ENCODE results near the gene CXCL10. TPM values are rescaled to one million over a fixed set of nuclear protein-coding genes. Genes with fewer than 3 reads are reported as not detected.

Gene CXCL10
- total and polyA plus RNA-seq, 9 of the 15 experiments (the other 6 are each of a cell fraction or from before 2014, with no cell fraction given), result 0.06 to 0.18 (median 0.08) TPM; not detected in 6

GRCh38 chr4:76007089-76007862, 16.0 kb downstream of the CXCL10 start, which contains the start of gene CXCL9 (continued):
- TF ChIP-seq TRIM25 (IDR thresholded peaks at IDR 0.05; ENCODE audit: borderline replicate concordance) (no peak), ZNF263 (CRISPR knock-in tag; IDR thresholded peaks at IDR 0.05; ENCODE audit: borderline replicate concordance) (no peak), ZNF589 (CRISPR knock-in tag; IDR thresholded peaks at IDR 0.05; ENCODE audit: low read depth) (no peak), DLX4 (CRISPR knock-in tag; IDR thresholded peaks at IDR 0.05) (no peak), ZNF143 (CRISPR knock-in tag; IDR thresholded peaks at IDR 0.05) (no peak)

- 5% methylated on average over 3 of the region's 3 CpGs for WGBS (ENCODE audit: insufficient coverage, low coverage, missing lambda C conversion rate)
- POLR2A ChIA-PET, result no interaction called here
- in situ Hi-C loops (cut with MboI), result no loop called here
These were observed 19.7 kb downstream of the CXCL10 start for GRCh38 chr4:76003620-76004019.

More at GRCh38 chr4:76003620-76004019, 19.7 kb downstream of the CXCL10 start:
- FAIRE-seq (no peak), DNase-seq (ENCODE audit: extremely low read depth in 1 of 4, low spot score in 3 of 4) (no peak), ATAC-seq (no peak)
- intact Hi-C loops (cut with micrococcal nuclease), result no loop called here
- CTCF ChIA-PET (ENCODE audit: low intra/inter-chr PET ratio), result no interaction called here
- no peak overlapping the region for H3K9ac ChIP-seq (ENCODE audit: insufficient read depth in 1 of 2, low read depth in 2 of 2, low read length in 2 of 2)
- TF ChIP-seq NONO (IDR thresholded peaks at IDR 0.05; ENCODE audit: low read depth in 2 of 2, low read length in 1 of 2) (no peak), CHD4 (IDR thresholded peaks at IDR 0.05; ENCODE audit: insufficient read depth, insufficient replicate concordance, low read depth, low read length, poor library complexity, severe bottlenecking) (no peak), NUFIP1 (IDR thresholded peaks at IDR 0.05; ENCODE audit: partially characterized antibody) (no peak)
- no TSS peak for BruUV-seq (replicated peaks)
- no peak overlapping the region for H3K4me3 ChIP-seq
- no peaks in the 10 kb centered on the region for H3K9me3 ChIP-seq (replicated peaks; ENCODE audit: control insufficient read depth, insufficient read depth, low read depth, low read length)
- H4K20me1 ChIP-seq (replicated peaks; ENCODE audit: control insufficient read depth, insufficient read depth, low read length), result no peaks in the 10 kb centered on the region
- no peak overlapping the region for H3K4me2 ChIP-seq (ENCODE audit: insufficient read depth, low read length)
- H3K36me3 ChIP-seq (ENCODE audit: control insufficient read depth, insufficient read depth, low read length), result no peaks in the 10 kb centered on the region
- H3K79me2 ChIP-seq (ENCODE audit: control insufficient read depth, insufficient read depth, low read length), result no peaks in the 10 kb centered on the region
- H3K9me1 ChIP-seq (ENCODE audit: control insufficient read depth, insufficient read depth, low read length), result no peaks in the 10 kb centered on the region
- peaks cover 0 to 5% of the 10 kb centered on the region in 2 experiments; a peak in 2 of 5 replicates for H3K4me1 ChIP-seq (replicated peaks in 1 of 2; ENCODE audit: control insufficient read depth in 2 of 2, insufficient read depth in 2 of 2, low read length in 2 of 2)
- H3K27me3 ChIP-seq (ENCODE audit: control insufficient read depth in 2 of 2, insufficient read depth in 2 of 2, low read length in 2 of 2), result no peaks in the 10 kb centered on the region
- no peak overlapping the region for H2AFZ ChIP-seq (ENCODE audit: low read depth, low read length)
- no peak overlapping the region for H3K27ac ChIP-seq (ENCODE audit: extremely low read depth, low read depth, low read length)

All from K562 (cell line).